GM21390 (cell line): ENCODE data around the gene FAM107B.
"Not testable (repeated sequence)": the region's sequence is repeated elsewhere in the genome, so short reads cannot be mapped to it uniquely, and the experiment has no call there.

Experiments
- ATAC-seq: cut with Tn5 transposase; IDR thresholded peaks from one replicate; pipeline ENCODE4 v1.9.1; 2021; ENCODE audit not compliant: unreplicated experiment

Gene FAM107B

DNA sequence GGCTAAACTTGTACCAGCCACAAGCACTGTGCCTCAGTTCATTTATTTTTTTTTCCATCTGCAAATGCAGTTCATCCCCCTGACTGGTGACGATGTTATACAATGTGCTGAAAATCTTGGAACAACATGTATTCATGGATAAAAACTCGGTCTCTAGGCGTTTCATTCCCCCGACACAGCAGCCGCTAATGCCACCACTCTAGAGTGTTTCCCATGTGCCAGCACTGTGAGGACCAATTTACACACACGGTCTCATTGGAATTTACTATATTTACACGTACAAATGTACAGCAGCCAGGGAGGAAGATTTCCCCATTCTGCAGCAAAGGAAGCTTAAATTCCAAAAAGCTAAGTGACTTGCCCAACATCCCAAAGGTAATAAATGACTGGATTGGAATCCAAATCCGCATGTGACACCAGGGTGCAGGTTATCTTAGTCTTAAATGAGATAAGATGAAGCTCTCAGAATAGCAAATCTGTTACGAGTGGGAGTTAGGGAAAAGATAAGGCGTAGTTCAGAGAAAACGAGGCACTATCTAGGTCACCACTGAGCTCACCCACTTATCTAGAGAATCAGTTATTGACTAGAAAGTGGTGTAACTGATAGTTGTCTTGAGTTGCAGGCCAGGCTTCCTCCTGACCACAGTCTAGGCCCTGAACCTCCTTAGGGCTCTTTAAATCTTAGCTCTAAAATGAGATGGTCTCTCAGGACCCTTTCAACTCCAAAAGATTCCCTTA is 36.7 kb downstream of the FAM107B start:
- no peak for ATAC-seq

GRCh38 chr10:14736600-14737081 is 38.1 kb downstream of the FAM107B start:
- no peak for ATAC-seq

GRCh38 chr10:14736043-14736442 is 38.7 kb downstream of the FAM107B start:
- ATAC-seq: no peak

DNA sequence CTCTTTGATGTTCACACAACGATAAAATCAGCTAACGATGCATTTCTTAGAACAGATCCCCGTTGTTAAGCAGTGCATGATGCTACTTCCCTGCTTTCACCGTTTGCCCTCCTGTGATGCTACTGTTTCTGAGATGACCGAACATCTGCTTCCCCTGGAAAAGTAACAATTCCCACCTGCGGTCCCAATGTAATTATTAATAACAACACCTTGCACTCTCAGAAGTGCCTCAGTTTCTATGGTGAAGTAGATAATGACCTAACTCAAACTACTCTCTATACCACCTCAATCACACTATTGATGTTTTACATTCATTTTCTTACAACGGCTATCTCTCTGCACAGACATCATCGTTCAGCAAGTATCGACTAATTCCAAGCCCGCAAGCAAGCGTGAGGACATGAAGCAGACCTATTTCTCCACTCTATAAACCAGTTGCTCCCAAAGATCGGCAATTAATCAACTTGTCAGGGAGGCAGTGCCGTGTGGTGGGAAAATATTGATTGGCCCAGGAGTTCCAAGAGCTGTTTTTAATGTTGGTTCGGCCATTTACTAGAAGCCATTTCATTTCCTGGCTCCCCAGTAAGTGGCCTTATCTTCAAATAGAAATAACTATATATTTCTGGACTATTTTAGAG is 42.7 kb downstream of the FAM107B start:
- no peak for ATAC-seq

DNA sequence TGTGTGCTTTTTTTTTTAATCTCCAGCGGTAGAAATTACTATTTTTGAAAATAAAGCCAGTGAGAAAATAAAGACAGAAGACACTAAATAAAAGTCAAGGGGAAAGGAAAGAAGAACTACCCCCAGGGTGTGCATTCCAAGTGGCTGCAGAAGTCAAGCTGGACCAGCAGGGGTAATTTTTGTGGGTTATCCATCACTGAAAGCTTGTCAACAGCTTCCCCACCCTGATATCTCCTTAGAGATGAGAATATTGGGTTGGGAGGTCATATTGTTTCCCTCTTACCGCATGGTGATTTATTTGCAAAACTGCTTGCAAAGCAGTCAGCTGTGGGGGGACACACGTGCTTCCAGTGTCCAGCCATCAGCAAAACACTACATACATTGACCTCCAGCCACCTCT is 46.4 kb downstream of the FAM107B start:
- ATAC-seq: no peak

DNA sequence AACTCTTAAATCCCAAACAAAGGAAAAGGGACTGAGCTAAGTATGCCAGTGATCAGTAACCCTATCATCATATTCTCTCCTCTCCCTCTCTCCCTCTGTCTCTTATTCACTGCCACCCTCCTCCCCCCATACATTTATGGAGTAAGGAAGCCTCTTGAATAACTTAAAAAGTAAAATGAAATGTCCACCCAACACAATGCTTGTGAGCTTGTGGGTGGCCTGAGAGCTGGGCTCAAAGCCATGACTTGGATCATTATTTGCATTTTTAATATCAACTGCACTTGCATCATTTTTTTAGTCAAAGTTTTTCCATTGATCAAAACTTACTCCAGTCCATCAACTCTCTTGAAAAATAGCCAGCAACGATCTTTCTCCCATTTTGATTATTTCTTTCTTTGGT is 46.8 kb downstream of the FAM107B start:
- no peak for ATAC-seq

DNA sequence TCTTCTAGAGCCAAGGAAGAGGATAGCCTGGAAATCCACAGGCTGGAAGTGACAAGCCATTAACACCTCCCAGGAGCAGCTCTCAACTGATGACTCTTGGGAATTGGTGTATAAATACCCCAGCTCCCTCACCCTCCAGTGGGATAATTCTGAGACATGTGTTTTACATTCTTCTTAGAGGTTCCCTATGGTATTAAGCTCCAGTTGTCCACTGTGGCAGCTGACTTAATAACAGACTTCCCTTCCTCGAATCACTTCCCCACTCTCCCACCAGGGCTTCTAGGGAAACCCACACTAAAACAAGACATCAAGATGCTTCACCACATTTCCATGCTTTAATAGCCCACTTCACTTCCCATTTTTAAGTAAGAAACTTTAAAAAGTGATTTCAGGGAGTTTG is 47.2 kb downstream of the FAM107B start:
- no peak for ATAC-seq

GRCh38 chr10:14724931-14725330 is 49.8 kb downstream of the FAM107B start:
- no peak for ATAC-seq

DNA sequence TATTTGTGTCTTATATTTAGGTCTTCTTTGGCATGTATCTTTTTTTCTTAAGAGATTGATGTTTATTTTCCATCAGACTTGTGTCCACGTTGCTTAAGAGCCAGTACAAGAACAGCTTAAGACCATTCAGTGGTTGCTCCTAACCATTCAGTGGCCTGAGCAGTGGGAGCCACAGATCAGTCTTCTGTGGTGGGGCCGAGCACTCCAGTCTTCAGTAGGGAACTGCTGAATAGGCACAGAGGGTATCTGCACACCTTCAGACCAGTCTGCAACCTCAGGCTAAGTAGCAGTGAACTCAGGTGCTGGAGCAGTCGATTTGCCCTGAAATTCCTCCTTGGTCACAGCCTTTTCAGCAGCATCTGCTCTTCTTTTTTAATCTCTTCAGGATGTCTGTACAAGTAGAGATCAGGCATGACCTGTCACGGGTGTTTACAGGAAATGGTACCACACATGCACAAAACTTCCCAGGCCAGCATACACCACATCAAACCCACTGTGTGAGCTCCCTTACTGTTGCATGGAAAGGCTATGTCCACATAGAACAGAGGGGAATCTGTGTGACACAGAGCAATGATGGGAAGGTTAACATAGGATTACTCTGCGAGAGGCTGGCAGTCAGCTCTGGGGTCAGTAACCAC is 51.5 kb downstream of the FAM107B start:
- ATAC-seq: no peak

- ATAC-seq: no peak
Observed at GRCh38 chr10:14717552-14717951, 57.1 kb downstream of the FAM107B start.

- ATAC-seq: no peak
Observed at GRCh38 chr10:14712991-14713424, 61.7 kb downstream of the FAM107B start.

- ATAC-seq: not testable (repeated sequence)
Observed at GRCh38 chr10:14709344-14709743, 65.4 kb downstream of the FAM107B start.

- no peak for ATAC-seq
Observed at GRCh38 chr10:14707481-14707880, 67.2 kb downstream of the FAM107B start.

- no peak for ATAC-seq
Observed at GRCh38 chr10:14705548-14706230, 69.0 kb downstream of the FAM107B start.

GRCh38 chr10:14703631-14704001 is 71.1 kb downstream of the FAM107B start:
- ATAC-seq: no peak

DNA sequence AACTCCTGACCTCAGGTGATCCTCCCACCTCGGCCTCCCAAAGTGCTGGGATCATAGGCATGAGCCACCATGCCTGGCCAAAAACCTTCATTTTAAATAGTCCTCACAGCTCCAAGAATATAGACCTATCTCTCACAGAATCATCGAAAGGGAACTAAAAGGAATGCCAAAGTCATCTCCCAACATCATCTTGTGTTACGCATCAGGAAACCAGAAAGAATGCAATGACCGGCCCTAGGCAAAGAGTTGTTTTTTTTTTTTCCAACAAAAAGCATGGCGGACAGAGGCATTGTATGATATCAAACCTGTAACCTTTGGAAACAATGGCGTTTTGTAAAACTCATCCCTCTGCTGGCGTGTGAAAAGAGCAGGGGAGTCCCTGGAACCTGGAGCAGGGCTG is 73.2 kb downstream of the FAM107B start:
- ATAC-seq: no peak

- no peak for ATAC-seq
Observed at GRCh38 chr10:14700546-14700945, 74.2 kb downstream of the FAM107B start.

DNA sequence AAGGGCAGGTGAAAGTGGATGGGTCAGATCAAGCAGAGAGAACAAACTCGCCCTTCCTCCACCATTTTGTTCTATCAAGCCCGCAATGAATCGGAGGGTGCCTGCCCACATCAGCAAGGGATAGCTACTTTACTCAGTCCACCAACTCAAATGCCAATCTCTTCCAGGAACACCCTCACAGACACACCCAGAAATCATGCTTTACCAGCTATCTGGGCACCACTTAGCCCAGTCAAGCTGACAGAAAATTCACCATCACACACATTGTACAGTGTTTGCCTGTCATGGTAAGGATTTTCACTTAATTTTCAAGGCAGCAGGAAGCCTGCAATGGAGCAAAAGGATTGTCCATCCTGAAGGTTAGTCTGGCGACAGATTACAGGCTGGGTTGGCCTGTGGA is 75.2 kb downstream of the FAM107B start:
- ATAC-seq: no peak

GRCh38 chr10:14698829-14699170 is 75.9 kb downstream of the FAM107B start:
- no peak for ATAC-seq

GRCh38 chr10:14698111-14698828 is 76.4 kb downstream of the FAM107B start:
- no peak for ATAC-seq

GRCh38 chr10:14697281-14697680 is 77.4 kb downstream of the FAM107B start:
- no peak for ATAC-seq
